Ramos (cell line): ENCODE data around the gene ERN2.

Experiments
- in situ Hi-C: fragments of 300-500 bp; cut with MboI; formaldehyde crosslinking; loops from one replicate; pipeline ENCODE4 v1.14.3; 2022; ENCODE audit warnings: low sequenced_read_pairs; ENCODE audit not compliant: unreplicated experiment

The ERN2 gene

DNA sequence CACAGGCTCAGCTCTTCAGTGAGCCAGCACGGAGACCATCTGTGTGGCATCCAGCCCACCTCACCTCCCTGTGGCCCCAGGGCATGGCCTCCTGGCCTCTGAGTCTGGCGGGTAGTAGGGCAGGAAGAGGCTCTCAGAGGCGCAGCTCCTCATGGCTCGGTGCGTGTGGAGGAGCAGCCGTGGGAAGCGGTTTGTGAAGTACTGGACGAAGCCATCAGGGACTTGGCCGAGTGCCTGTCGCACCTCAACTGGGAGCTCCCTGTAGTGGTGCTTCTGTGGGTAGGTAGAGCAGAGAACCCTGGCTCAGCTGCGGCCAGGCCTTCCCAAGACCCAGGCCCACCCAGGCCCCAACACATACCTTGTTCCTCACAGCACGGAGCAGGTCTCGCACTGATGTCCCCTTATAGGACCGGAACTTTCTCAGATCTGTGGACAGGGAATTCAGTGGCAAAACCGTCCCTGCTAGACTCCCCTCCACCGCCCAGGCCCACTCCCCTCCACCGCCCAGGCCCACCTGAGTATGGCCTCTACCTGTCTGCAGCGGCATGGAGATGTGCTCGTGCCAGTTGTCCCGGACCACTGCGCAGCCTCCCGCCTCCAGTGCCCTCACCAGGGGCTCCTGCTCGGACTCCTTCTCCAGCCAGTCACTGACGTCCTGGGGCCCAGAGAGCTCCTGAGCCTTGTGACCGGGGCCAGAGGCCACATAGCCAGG is 22.1 kb downstream of the ERN2 start:
- in situ Hi-C loops: no loop called here

- in situ Hi-C loops: no loop called here
Measured at GRCh38 chr16:23689442-23690187, 23.4 kb downstream of the ERN2 start.

DNA sequence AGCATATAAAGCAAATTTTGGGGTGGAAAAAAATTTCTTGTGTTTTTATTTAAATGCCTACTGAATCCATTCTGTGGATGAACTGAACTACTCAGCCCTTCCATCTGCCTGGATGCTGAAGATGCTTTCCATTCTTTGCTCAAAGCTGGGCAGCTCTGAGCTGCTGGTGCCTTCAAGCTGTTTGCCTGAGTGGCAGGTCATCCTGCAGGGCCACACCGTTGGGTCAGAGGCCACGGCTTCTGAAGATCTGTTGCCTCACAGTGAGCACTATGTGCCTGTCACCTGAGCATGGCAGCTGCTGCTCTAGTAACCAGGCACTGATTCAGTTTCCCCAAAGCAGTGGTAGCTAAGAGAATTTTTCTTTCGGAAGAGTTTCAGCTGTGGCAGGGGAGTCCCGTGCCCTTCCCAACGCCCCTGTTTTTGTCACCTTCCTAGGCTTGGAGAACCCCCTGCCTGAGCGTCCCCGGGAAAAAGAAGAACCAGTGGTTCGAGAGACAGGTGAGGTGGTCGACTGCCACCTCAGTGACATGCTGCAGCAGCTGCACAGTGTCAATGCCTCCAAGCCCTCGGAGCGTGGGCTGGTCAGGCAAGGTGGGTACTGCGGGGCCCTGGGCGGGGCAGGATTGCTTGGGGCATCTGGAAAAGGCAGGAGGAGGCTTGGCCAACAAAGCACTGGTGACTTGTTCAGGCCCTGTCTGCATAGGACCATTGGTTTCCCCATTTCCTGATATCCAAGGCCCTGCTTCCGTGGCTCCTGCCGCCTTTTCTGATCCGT is 25.8 kb downstream of the ERN2 start:
- in situ Hi-C loops: no loop called here

- in situ Hi-C loops: no loop called here
Measured at GRCh38 chr16:23683487-23683886, 29.5 kb downstream of the ERN2 start.

GRCh38 chr16:23682181-23682580 is 30.8 kb downstream of the ERN2 start:
- in situ Hi-C loops: no loop called here

DNA sequence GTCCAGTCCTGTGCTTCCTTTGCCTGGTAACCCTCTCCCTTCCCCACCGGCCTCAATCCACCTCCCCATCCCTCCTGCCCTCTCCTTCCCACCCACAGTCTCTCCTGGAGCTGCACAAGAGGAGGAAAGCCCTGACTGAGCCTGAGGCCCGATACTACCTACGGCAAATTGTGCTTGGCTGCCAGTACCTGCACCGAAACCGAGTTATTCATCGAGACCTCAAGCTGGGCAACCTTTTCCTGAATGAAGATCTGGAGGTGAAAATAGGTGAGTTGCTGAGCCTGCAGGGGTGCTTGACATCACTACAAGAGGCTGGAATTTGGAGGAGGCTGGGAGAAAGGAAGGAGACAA is 33.1 kb downstream of the ERN2 start:
- in situ Hi-C loops: no loop called here

DNA sequence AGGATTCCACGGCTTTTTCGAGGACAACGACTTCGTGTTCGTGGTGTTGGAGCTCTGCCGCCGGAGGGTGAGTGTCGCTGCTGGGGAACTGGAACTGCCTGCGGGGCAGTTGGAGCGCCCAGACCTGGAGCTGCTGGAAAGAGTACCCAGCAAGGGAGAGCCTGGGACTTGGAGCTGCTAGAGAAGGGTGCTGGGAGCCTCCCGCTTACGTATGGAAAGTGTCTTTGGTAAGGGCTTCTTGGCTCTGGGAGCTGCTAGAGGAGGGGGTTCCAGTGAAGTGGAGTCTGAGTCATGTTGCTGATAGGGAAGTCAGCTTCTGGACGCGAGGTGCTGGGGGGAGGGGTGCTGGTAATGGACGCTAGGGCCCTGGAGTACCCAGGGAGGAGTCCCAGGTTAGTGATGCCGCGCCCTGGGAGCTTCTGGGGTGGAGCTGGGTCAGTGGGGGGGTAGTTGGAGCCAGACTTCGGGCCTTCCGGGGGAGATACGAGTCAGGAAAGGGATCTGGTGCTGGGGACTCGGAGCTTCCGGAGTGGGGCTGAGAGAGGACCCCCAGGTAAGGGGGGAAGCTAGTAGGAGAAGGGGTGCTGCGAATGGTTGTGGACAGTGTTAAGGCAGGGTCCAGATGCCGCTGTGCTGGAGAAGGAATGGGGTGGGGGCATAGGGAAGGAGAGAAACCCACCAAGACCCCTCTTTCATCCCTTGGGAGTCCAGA is 33.6 kb downstream of the ERN2 start:
- in situ Hi-C loops: no loop called here

DNA sequence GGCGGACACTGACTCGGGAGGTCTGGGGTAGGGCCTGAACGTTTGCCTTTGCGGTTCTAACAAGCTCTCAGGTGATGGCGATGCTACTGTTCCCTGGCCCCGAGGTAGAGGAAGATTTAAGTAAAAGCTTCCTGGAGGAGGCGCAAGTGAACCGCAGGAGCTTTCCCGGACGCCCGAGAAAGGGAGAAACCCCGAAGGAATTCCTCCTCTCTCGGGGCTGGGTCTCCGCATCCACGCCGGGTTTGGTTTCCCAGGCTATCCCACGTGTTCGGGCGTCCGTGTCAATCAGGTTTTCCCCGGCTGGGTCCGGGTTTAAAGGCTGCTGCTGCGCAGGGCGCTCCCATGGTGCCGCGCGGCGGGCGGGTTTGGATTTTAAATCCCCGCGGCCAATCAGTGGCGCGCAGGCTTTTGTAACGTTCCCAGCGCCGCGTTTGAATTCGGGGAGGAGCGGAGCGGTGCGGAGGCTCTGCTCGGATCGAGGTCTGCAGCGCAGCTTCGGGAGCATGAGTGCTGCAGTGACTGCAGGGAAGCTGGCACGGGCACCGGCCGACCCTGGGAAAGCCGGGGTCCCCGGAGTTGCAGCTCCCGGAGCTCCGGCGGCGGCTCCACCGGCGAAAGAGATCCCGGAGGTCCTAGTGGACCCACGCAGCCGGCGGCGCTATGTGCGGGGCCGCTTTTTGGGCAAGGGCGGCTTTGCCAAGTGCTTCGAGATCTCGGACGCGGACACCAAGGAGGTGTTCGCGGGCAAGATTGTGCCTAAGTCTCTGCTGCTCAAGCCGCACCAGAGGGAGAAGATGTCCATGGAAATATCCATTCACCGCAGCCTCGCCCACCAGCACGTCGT is 34.4 kb downstream of the ERN2 start, which contains the start of gene PLK1:
PLK1 (plus strand) TSS at position 460 of the 844 bp plus-strand sequence; CDS start at position 504, 44 bp downstream.
- in situ Hi-C loops: no loop called here

DNA sequence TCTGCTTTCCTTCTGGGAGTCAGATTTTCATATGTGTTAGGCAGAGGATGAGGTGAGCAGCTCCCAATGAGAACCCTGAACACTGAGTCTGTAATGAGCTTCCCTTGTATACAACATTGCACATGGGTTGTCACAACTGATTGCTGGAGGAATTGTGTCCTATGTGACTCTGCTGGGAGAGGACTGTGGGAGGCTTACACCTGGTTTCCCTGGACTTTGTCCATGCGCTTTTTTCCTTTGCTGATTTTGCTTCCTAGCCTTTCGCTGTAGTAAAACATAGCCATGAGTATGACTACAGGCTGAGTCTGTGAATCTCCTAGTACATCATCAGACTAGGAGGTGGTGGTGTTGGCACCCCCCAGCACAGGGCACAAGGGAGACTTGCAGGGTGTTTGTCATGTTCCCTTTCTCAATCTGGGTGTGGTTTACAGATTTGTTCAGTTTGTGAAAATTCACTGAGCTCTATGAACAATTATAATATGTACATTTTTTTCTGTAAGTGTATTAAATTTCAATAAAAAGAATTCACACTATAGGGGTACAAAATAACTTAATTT is 36.0 kb downstream of the ERN2 start:
- in situ Hi-C loops: no loop called here

DNA sequence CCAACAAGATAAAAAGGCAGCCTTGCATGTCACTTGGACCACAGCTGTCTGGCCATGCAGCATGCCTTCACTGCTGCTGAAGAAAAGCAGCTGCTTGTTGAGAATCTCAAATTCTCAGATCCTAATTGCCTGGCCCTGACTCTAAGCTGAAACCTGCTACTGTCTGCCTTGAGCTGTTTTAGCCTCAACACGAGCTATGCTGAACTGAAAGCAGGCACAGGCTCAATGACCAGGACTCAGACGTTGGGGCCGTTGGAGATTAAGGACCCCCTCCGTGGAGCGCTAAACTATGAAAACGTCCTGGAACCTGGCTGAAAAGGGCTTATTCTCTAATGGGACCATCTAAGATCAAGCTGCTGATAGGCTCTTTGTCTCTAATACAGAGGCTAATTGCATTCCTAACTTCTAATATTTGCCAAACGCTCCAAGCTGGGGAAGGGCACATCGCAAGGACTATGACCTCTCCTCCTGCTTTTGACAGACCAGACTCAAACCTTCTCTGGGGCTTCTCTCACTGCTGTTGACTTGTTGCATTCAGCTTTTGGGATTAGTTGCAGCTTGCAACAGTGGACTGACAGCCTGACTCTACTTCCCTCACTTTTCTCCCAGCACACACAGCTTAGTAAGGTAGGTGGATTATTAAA is 38.9 kb downstream of the ERN2 start:
- in situ Hi-C loops: no loop called here

GRCh38 chr16:23670137-23670776 is 42.8 kb downstream of the ERN2 start:
- in situ Hi-C loops: no loop called here

DNA sequence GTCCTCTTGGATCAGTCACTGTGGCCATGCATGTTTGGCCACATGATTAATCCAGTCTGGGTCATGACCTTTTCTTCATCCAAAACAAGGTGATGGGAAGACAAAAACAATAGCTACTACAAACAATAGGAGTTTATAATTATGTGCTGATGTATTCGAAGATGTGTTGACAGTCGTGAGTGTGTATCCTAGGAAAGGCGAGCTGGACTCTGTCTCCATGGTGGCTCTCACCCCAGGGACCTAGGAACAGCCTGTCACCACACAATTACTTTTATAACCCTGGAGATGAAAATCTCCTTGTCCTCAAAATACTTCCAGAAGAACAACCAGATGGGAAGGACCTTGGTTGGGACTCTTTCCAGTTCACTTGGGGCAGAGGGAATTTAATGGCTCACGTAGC is 44.1 kb downstream of the ERN2 start:
- in situ Hi-C loops: no loop called here

DNA sequence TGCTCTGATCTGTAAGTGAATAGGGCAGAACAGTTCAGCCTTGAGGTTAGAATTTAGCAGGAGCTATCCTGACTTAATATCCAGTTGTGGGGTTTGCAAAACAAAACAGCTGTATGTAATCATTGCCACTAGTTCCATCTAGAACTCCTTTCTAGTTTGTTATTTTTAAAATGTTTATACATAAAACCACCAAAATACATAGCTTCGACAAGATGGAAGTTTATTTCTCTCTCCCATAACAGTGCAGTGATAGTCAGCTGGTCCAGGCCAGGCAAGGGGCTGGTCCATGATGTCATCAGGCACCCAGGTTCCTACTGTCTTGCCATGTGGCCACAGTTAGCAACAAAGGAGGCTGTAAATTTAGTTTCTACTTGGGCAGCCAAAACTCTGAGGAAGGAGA is 44.8 kb downstream of the ERN2 start:
- in situ Hi-C loops: no loop called here

GRCh38 chr16:23667355-23667659 is 45.7 kb downstream of the ERN2 start:
- in situ Hi-C loops: no loop called here

GRCh38 chr16:23666571-23667354 is 46.3 kb downstream of the ERN2 start:
- in situ Hi-C loops: no loop called here

GRCh38 chr16:23663918-23664317 is 49.1 kb downstream of the ERN2 start:
- in situ Hi-C loops: no loop called here

GRCh38 chr16:23651943-23652468 is 61.0 kb downstream of the ERN2 start:
- in situ Hi-C loops: no loop called here
